ENCODE data around the gene TAAR1.

DNA sequence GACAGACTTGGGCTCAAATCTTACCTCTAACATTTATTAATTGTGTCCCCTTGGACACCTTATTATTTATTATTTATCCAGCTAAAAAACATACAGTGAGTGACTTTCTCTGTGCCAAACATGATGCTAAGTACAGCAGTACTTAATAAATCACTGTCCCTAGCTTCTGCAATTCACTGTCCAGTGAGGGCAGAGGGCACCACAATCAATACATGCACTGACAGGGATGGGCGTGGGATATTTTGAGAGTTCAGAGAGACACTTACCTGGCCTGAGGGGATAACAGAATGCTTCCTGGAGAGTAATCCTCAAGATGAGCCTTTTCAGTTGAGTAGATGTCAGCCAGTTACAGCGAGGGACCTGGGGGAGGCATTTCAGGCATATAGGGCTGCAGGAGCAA is 25.6 kb downstream of the TAAR1 start:
- TF ChIP-seq, protein P1, sequence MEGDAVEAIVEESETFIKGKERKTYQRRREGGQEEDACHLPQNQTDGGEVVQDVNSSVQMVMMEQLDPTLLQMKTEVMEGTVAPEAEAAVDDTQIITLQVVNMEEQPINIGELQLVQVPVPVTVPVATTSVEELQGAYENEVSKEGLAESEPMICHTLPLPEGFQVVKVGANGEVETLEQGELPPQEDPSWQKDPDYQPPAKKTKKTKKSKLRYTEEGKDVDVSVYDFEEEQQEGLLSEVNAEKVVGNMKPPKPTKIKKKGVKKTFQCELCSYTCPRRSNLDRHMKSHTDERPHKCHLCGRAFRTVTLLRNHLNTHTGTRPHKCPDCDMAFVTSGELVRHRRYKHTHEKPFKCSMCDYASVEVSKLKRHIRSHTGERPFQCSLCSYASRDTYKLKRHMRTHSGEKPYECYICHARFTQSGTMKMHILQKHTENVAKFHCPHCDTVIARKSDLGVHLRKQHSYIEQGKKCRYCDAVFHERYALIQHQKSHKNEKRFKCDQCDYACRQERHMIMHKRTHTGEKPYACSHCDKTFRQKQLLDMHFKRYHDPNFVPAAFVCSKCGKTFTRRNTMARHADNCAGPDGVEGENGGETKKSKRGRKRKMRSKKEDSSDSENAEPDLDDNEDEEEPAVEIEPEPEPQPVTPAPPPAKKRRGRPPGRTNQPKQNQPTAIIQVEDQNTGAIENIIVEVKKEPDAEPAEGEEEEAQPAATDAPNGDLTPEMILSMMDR (optimal IDR thresholded peaks at IDR 0.05 in 1 of 3, IDR thresholded peaks at IDR 0.05 in 1 of 3, conservative IDR thresholded peaks at IDR 0.05 in 1 of 3; ENCODE audit: extremely low read depth in 1 of 3, insufficient read depth in 2 of 3, low read length in 3 of 3): no peak
- no peak for TF ChIP-seq EZH2 (IDR thresholded peaks at IDR 0.05; ENCODE audit: low read length)
